NOMO-1 (cell line): ENCODE measurements around the gene INTS14.

Experiments used
- DNase-seq, 2 experiments: peaks; one replicate each; lab custom pipeline; 2025; ENCODE audit not compliant: unreplicated experiment in 2 of 2; lab: John Stamatoyannopoulos, UW

The INTS14 gene

GRCh38 chr15:65610871-65611718 lies at the start of gene INTS14:
Gene INTS14 (minus strand): TSS chr15:65611131. CDS start chr15:65607380, 3,751 bp downstream.
- DNase-seq, result peak; percentile 96

DNA sequence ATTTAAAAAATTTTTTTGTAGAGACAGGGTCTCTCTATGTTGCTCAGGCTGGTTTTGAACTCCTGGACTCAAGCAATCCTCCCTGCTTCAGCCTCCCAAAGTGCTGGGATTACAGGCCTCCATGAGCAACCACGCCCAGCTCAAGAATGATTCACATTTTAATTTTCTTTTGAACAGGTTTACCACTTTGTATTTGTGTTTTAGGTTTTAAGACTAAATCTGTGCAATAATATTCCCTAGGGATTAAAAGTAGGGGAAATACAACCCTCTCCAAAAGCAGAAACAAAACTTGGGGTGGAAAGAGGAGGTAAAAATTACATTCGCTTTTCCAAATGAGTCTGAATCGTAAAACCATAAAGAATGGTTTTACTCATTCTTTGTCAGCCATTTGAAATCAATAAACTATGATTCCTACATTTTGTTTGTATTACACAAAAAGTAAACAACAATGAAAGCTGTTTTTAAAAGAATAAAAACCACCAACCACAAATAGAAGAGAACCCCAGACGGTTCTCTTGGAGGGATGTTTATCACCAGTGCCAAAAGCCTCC lies 48.6 kb upstream of the INTS14 start:
- DNase-seq, result no peak

- no peak for DNase-seq
Measured at GRCh38 chr15:65655457-65655856, 44.5 kb upstream of the INTS14 start.

DNA sequence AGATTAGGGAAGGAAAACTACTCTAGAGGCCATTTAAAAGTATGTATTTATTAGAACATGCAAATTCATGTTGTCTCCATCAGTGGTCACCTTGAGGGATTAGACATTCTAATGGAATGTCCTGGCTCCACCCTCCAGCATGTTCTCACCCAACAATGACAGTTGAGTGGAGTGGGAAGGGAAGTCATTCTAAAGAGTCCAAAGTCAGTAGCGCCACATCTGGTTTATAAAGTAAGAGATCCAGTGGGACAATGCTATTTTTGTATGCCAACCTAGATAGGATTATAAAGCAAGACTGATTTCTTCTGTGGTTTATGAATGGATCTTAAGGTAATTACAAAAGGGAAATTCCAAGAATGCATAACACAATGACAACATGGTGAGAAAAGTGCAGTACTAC lies 44.1 kb upstream of the INTS14 start:
- DNase-seq, result no peak

- no peak for DNase-seq
Measured at GRCh38 chr15:65653801-65654521, 43.0 kb upstream of the INTS14 start.

GRCh38 chr15:65653341-65653740 lies 42.4 kb upstream of the INTS14 start:
- no peak for DNase-seq

DNA sequence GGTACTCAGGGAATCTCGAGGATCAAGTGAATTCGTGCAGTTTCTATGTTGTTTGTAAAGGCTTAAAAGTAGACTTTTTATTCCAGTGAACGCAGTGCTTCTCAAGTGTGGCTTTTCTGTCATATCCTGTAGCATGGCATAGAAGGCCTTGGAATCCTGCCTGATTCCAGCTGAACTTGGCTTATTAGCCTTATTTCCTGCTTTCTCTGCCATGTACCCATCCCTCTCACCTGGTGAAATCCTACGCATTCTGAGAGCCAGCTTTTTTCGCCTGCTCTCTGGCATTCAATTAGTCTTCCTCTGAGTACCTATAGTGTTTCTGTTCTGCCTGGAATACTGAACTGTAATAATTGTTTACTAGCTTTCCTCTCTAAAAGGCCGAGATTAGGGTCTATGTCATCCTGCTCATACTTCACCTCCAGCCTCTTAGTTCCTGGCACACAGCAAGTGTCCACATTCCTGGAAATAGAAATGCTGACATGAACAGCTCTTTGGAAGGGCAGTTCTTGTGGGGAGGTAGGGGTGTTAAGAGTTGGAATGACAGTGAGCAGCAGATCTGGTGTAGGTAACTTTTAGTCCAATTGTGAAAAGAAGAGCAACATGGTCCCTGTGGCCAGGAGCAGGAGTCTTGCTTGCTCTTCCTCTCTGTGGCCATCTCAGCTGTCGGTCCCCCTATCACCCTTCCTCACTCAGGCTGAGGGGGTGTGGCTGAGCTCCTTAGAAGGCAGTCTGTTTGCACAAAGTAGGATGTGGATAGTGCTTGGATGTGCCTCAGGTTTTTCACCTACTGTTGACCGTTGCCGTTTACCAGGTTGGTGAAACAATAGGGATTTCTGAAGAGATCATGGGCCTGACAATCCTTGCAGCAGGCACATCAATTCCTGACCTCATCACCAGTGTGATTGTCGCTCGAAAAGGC lies 41.2 kb upstream of the INTS14 start:
- no peak for DNase-seq

- no peak for DNase-seq
Measured at GRCh38 chr15:65651042-65651322, 40.1 kb upstream of the INTS14 start.

DNA sequence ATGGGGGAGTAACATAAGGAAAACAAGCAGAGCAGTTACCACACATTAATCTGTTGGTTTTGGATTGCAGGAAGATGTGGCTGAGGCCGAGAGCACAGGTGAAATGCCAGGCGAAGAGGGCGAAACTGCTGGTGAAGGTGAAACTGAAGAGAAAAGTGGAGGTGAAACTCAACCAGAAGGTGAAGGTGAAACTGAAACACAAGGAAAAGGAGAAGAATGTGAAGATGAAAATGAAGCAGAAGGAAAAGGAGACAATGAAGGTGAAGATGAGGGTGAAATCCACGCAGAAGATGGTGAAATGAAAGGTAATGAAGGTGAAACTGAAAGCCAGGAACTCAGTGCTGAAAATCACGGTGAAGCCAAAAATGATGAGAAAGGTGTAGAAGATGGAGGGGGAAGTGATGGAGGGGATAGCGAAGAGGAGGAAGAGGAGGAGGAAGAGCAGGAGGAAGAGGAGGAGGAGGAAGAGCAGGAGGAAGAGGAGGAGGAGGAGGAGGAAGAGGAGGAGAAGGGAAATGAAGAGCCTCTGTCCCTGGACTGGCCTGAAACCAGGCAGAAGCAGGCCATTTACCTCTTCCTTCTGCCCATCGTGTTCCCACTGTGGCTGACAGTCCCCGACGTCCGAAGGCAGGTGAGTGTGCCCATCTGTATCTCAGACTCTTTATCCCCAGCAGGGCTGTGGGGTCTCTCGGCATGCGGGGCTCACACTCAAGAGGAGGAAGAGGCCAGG lies 39.5 kb upstream of the INTS14 start:
- no peak for DNase-seq

DNA sequence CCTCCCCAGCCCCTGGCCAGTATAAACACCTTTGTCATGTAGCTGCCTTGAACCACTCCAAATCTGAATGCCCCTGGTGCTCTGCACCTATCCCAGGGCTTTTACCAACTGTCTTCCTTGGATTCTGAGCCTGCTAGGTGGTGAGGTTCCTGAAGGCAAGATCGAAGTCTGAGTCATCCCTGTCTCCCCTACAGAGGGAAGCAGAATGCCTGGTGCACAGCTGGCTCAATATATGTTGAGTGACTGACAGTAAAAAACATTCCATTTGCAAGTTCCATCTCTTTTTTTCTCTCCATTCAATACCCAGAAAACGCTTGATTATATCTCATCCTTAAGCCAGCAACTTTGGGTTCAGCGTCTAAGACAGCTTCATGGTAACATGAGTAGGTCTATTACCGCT lies 35.6 kb upstream of the INTS14 start:
- no peak for DNase-seq

GRCh38 chr15:65645392-65645791 lies 34.5 kb upstream of the INTS14 start:
- DNase-seq, result no peak

GRCh38 chr15:65644282-65644681 lies 33.4 kb upstream of the INTS14 start:
- DNase-seq, result no peak

DNA sequence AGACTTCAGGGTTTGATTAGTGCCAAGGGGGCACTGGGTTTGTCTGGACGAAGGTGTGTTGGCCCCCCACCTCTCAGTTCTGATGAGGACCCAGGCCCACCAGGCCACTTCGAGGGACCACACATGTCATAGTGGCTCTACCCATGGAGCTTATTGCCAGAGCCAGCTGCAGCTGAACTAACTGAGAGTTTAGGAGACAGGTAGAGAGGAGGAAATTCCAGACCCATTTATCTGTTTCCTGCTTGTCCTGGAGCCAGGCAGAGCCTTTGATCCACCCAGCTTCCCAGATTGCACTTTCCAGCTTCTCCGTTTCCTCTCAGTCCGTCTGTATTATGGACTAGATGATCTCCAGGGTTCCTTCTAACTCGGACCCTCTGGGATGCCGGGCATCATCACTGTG lies 31.7 kb upstream of the INTS14 start:
- no peak for DNase-seq

DNA sequence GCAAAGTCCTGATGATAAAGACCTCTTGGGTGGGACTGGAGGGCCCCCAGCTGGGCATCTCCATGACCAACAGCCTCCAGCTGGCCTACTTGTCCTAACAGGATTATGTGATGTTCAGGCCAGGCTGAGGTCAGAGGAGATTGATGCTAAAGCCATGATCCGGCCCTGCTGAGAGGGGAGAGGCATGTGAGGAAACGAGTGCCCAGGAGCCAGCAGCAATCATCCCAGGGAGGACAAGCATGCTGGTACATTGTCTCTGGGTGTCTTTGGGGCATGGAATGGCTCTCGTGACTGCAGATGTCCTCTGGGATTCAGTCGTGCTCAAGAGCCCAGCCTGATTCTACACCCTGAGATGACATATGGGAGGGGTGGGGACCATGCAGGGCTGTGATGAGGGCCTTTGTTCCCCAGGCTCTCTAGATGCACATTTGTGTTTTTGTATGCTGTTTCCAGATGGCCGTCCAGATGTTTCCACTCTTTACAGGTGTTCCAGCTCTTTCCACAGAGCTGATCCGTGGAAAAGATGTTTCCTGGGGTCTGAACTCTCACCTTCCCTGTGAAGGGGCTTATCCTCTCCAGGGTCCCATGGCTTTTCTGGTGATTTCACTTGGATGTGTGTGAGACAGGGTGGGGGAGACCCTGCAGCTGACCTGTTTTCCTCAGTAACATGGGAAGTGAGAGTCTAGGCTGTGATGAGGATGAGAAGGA lies 31.0 kb upstream of the INTS14 start:
- DNase-seq, result no peak

- no peak for DNase-seq
Measured at GRCh38 chr15:65639509-65639908, 28.6 kb upstream of the INTS14 start.

DNA sequence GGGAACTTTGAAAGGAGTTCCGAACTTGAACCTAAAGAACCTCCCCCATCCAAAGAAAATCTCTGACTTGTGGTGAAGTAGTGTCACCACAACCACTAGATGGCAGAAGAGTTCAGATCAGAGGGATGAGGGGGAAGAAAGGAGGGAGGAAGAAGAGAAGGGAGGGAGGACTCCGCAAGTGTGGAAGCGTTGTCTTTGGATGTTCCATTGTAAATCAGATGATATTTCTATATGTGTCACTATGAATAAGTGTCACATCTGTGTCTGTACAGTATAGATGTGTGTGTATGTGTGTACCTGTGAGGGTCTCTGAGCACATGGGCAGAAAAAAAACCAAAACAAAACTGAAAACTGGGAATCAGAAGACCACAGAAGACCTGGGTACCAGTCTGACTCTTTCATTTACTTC lies 27.8 kb upstream of the INTS14 start:
- peak; percentile 68 to 82 for DNase-seq

- DNase-seq, result no peak
Measured at GRCh38 chr15:65638109-65638508, 27.2 kb upstream of the INTS14 start.

- no peak for DNase-seq
Measured at GRCh38 chr15:65634356-65634755, 23.4 kb upstream of the INTS14 start.

GRCh38 chr15:65633752-65634151 lies 22.8 kb upstream of the INTS14 start:
- DNase-seq, result no peak
